Measurements from ENCODE around the gene C3orf52. TPM values are rescaled to one million over a fixed set of nuclear protein-coding genes. Genes with fewer than 3 reads are reported as not detected.
A peak's percentile ranks its signal among the peaks of the same experiment; 100 is the strongest.
"Not testable (repeated sequence)": the region's sequence is repeated elsewhere in the genome, so short reads cannot be mapped to it uniquely, and the experiment has no call there.

C3orf52 gene
- polyA plus RNA-seq, 1 donor (not counting 4 experiments of a cell fraction or from before 2014, with no cell fraction given) = 15.8 TPM

DNA sequence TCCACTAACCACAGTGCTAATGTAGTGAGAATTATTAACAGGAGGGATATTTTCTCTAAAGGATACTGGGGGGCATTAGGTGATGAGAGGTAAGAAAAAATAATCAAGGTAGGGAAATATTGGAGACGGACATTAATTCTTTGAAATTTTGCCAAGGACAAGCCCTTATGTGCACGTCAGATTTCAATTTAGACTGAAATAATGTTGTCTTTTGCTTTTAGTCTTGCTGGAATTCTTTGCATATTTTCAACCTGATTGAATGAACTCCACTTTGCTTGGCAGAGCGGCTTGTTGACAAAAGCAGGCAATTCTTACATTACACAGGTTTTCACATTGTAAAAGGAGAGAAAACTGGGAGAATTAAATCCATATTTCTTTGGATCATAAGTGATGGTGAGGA is 25.0 kb upstream of the C3orf52 start:
- Histone ChIP-seq H3K4me1 (ENCODE audit: control insufficient read depth, extremely low read depth, insufficient read depth, low read length) (peaks cover 2% of the 10 kb centered on the region), H3K9me3 (ENCODE audit: control insufficient read depth, low read depth, low read length) (no peaks in the 10 kb centered on the region), H2AFZ (ENCODE audit: control insufficient read depth, low read length) (no peak overlapping the region), H3K4me2 (ENCODE audit: control insufficient read depth, extremely low read depth, insufficient read depth, low read depth, low read length) (no peak overlapping the region), H4K20me1 (ENCODE audit: control insufficient read depth, extremely low read depth, insufficient read depth, low read length) (no peaks in the 10 kb centered on the region), H3K27ac (ENCODE audit: control insufficient read depth, insufficient read depth, low read length) (no peak overlapping the region), H3K79me2 (ENCODE audit: control insufficient read depth, insufficient read depth, low read length) (no peaks in the 10 kb centered on the region), H3K9me1 (ENCODE audit: control insufficient read depth, extremely low read depth, insufficient read depth, low read length) (no peaks in the 10 kb centered on the region), H3K27me3 (ENCODE audit: control insufficient read depth, extremely low read depth, insufficient read depth, low read length) (no peaks in the 10 kb centered on the region), H3K9ac (ENCODE audit: control insufficient read depth, extremely low read depth, insufficient read depth, low read length) (no peak overlapping the region), H3K36me3 (ENCODE audit: control insufficient read depth in 2 of 2, extremely low read depth in 1 of 2, insufficient read depth in 2 of 2, low read length in 2 of 2) (no peaks in the 10 kb centered on the region), H3K4me3 (ENCODE audit: control insufficient read depth in 2 of 3, extremely low read depth in 1 of 3, insufficient read depth in 2 of 3, low read depth in 1 of 3, low read length in 3 of 3) (no peak overlapping the region)
- no peak for DNase-seq (ENCODE audit: low read depth, low spot score)
- dilution Hi-C loops (cut with MboI; ENCODE audit: extremely low pct_ligation_motif_present, low sequenced_read_pairs) = no loop called here
- peak; percentile 26 for FAIRE-seq
- TF ChIP-seq, protein P1, sequence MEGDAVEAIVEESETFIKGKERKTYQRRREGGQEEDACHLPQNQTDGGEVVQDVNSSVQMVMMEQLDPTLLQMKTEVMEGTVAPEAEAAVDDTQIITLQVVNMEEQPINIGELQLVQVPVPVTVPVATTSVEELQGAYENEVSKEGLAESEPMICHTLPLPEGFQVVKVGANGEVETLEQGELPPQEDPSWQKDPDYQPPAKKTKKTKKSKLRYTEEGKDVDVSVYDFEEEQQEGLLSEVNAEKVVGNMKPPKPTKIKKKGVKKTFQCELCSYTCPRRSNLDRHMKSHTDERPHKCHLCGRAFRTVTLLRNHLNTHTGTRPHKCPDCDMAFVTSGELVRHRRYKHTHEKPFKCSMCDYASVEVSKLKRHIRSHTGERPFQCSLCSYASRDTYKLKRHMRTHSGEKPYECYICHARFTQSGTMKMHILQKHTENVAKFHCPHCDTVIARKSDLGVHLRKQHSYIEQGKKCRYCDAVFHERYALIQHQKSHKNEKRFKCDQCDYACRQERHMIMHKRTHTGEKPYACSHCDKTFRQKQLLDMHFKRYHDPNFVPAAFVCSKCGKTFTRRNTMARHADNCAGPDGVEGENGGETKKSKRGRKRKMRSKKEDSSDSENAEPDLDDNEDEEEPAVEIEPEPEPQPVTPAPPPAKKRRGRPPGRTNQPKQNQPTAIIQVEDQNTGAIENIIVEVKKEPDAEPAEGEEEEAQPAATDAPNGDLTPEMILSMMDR (optimal IDR thresholded peaks at IDR 0.05 in 1 of 3, IDR thresholded peaks at IDR 0.05 in 1 of 3, conservative IDR thresholded peaks at IDR 0.05 in 1 of 3; ENCODE audit: extremely low read depth in 1 of 3, insufficient read depth in 2 of 3, low read length in 3 of 3) = no peak
- TF ChIP-seq EZH2 (IDR thresholded peaks at IDR 0.05; ENCODE audit: low read length) = no peak

DNA sequence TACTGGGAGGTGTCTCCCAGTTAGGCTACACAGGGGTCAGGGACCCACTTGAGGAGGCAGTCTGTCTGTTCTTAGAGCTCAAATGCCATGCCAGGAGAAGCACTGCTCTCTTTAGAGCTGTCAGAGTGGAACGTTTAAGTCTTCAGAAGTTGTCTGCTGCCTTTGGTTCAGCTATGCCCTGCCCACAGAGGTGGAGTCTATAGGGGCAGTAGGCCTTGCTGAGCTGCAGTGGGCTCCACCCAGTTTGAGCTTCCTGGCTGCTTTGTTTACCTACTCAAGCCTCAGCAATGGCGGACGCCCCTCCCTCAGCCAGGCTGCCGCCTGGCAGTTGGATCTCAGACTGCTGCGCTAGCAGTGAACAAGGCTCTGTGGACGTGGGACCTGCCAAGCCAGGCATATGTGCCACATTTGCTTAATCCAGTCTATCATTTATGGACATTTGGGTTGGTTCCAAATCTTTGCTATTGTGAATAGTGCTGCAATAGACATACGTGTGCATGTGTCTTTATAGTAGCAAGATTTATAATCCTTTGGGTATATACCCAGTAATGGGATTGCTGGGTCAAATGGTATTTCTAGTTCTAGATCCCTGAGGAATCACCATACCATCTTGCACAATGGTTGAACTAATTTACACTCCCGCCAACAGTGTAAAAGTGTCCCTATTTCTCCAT is 13.7 kb upstream of the C3orf52 start:
- dilution Hi-C loops (cut with MboI; ENCODE audit: extremely low pct_ligation_motif_present, low sequenced_read_pairs); H3K9me1 ChIP-seq (ENCODE audit: control insufficient read depth, extremely low read depth, insufficient read depth, low read length); H3K36me3 ChIP-seq (ENCODE audit: control insufficient read depth in 2 of 2, extremely low read depth in 1 of 2, insufficient read depth in 2 of 2, low read length in 2 of 2); DNase-seq (ENCODE audit: low read depth, low spot score); H3K79me2 ChIP-seq (ENCODE audit: control insufficient read depth, insufficient read depth, low read length); H3K27me3 ChIP-seq (ENCODE audit: control insufficient read depth, extremely low read depth, insufficient read depth, low read length); H3K4me2 ChIP-seq (ENCODE audit: control insufficient read depth, extremely low read depth, insufficient read depth, low read depth, low read length); H3K4me3 ChIP-seq (ENCODE audit: control insufficient read depth in 2 of 3, extremely low read depth in 1 of 3, insufficient read depth in 2 of 3, low read depth in 1 of 3, low read length in 3 of 3); H3K9ac ChIP-seq (ENCODE audit: control insufficient read depth, extremely low read depth, insufficient read depth, low read length); H3K27ac ChIP-seq (ENCODE audit: control insufficient read depth, insufficient read depth, low read length); H3K9me3 ChIP-seq (ENCODE audit: control insufficient read depth, low read depth, low read length); H4K20me1 ChIP-seq (ENCODE audit: control insufficient read depth, extremely low read depth, insufficient read depth, low read length); FAIRE-seq: not testable (repeated sequence)
- Histone ChIP-seq H3K4me1 (ENCODE audit: control insufficient read depth, extremely low read depth, insufficient read depth, low read length) (peaks cover 14% of the 10 kb centered on the region), H2AFZ (ENCODE audit: control insufficient read depth, low read length) (peak overlapping the region; percentile 41)

DNA sequence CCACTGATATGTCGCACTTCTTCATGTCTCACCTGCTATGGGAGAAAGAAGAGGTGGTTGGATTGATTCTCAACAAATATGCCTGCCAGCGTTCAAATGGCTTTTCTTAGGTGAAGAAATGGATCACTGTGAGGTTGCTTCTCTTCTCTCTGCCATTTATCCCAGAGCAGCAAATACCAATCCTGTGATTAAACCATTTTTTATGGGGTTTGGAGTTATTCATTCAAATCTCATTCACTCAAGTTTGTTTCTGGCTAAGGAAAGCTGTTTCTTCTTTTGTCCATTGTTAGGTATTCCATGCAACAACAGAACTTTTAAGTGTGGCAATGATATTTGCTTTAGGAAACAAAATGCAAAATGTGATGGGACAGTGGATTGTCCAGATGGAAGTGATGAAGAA is 12.2 kb upstream of the C3orf52 start:
- Histone ChIP-seq H3K9ac (ENCODE audit: control insufficient read depth, extremely low read depth, insufficient read depth, low read length) (peak overlapping the region; percentile 85), H3K9me1 (ENCODE audit: control insufficient read depth, extremely low read depth, insufficient read depth, low read length) (no peaks in the 10 kb centered on the region), H2AFZ (ENCODE audit: control insufficient read depth, low read length) (no peak overlapping the region), H3K27me3 (ENCODE audit: control insufficient read depth, extremely low read depth, insufficient read depth, low read length) (no peaks in the 10 kb centered on the region), H3K4me3 (ENCODE audit: control insufficient read depth in 2 of 3, extremely low read depth in 1 of 3, insufficient read depth in 2 of 3, low read depth in 1 of 3, low read length in 3 of 3) (peak overlapping the region; percentile 8 to 43 (median 11)), H3K27ac (ENCODE audit: control insufficient read depth, insufficient read depth, low read length) (peak overlapping the region; percentile 99), H3K9me3 (ENCODE audit: control insufficient read depth, low read depth, low read length) (no peaks in the 10 kb centered on the region), H3K36me3 (ENCODE audit: control insufficient read depth in 2 of 2, extremely low read depth in 1 of 2, insufficient read depth in 2 of 2, low read length in 2 of 2) (no peaks in the 10 kb centered on the region), H3K4me1 (ENCODE audit: control insufficient read depth, extremely low read depth, insufficient read depth, low read length) (peaks cover 14% of the 10 kb centered on the region), H3K79me2 (ENCODE audit: control insufficient read depth, insufficient read depth, low read length) (no peaks in the 10 kb centered on the region), H3K4me2 (ENCODE audit: control insufficient read depth, extremely low read depth, insufficient read depth, low read depth, low read length) (peak overlapping the region; percentile 94), H4K20me1 (ENCODE audit: control insufficient read depth, extremely low read depth, insufficient read depth, low read length) (no peaks in the 10 kb centered on the region)
- dilution Hi-C loops (cut with MboI; ENCODE audit: extremely low pct_ligation_motif_present, low sequenced_read_pairs) = no loop called here
- DNase-seq (ENCODE audit: low read depth, low spot score) (no peak), FAIRE-seq (peak; percentile 73)
- TF ChIP-seq EZH2 (IDR thresholded peaks at IDR 0.05; ENCODE audit: low read length) = no peak
- TF ChIP-seq, protein P1 (optimal IDR thresholded peaks at IDR 0.05 in 1 of 3, IDR thresholded peaks at IDR 0.05 in 1 of 3, conservative IDR thresholded peaks at IDR 0.05 in 1 of 3; ENCODE audit: extremely low read depth in 1 of 3, insufficient read depth in 2 of 3, low read length in 3 of 3) = no peak
